ENCODE results near the gene FANK1.

DNA sequence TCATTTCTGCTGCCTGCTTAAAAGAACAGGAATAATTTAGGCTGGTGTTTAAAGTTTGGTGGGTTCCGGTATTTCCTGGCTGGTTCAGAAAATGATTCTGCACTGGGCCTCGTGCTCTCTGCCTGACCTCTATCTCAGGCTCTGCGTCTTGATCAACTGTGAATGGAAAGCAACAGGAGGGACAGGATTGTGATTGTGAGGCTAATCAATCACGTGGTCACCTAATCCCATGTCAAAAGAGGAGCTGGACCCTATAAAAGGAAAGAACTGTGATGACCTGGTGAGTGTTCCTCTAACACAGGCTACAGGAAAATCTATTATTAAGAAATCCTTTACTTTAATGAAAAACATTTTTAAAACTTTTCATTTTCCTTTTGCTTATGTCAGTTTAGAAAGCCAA lies 15.2 kb upstream of the FANK1 start, which contains the start of gene DHX32:
- TF ChIP-seq CTCF (IDR thresholded peaks at IDR 0.05), result no peak
- TF ChIP-seq POLR2A (IDR thresholded peaks at IDR 0.05), result no peak

Data from heart left ventricle (tissue), 13 donors.